GM21423 (cell line): ENCODE measurements around the gene CALML5.

Experiments used
- ATAC-seq: cut with Tn5 transposase; IDR thresholded peaks from one replicate; pipeline ENCODE4 v1.9.1; 2021; ENCODE audit warnings: mild to moderate bottlenecking, moderate library complexity; ENCODE audit not compliant: unreplicated experiment

CALML5 gene

DNA sequence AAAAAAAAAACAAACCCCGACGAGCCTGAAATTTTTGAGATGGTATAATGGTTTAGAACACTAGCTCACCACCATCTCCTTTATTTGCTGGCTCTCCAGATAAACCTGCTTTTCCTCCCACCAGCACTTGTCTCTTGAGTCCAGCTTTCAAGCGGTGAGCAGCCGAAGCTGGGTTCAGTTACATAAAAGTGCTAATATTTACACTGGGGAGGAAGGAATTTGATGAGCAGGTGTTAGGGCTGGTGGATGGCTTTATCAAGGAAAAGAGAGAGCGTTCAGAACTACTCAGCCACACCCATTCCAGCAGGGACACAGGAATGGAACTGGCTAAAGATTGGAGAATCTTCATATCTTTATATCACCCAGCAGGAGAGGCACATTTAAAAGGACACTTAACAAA is 18.8 kb upstream of the CALML5 start:
- no peak for ATAC-seq

DNA sequence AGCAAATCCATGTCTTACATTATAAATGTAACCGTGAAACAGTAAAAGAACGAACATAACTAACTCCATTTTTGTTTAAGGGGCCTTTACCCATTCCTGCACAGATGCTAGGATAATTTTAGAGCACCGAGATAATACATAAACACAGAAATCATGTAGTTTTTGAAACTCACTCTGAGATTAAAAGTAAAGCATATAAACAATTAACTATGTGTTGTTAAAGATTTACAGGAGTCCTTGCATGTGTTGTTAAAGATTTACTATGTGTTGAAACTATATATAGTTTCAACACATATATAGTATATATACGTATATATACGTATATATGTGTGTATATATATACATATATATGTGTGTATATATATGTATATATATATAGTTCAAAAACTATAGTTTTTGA is 18.2 kb upstream of the CALML5 start:
- ATAC-seq, result no peak

DNA sequence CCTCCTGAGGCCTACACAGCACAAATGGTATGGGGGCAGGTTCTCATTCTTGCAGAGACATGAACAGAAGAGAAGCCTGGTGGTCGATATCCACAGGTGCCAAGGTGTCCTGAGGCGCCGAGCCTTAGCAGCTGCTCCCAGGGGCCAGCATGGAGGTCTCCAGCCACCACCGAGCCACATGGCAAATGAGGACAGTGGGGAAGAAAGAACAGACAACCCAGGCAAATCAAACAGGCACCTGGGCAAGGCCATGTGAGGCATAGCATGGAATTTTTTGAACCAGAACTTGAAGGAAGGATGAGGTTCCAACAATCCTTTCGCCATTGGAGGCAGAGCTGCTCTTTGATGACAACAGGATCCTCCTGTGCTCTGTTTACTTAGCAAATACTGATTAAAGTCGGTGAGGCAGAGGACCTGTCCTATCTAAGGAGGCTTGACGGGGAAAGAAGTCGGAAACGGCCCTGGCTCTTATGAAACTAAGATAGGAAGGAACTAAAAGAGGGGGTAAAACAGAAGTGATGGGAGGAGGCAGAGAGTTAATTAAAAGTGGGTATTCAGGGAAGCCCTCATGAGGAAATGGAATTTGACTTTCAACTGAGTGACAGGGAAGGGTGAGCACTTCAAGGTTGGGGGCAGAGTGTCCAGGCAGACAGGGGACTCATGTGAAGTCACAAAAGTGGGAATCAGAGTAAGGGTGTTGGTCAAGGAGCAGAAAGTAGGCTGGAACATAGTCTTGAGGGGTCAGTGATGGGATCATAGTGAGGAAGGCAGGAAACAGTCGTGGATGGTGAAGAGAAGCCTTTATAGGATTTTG is 16.8 kb upstream of the CALML5 start:
- ATAC-seq, result no peak

DNA sequence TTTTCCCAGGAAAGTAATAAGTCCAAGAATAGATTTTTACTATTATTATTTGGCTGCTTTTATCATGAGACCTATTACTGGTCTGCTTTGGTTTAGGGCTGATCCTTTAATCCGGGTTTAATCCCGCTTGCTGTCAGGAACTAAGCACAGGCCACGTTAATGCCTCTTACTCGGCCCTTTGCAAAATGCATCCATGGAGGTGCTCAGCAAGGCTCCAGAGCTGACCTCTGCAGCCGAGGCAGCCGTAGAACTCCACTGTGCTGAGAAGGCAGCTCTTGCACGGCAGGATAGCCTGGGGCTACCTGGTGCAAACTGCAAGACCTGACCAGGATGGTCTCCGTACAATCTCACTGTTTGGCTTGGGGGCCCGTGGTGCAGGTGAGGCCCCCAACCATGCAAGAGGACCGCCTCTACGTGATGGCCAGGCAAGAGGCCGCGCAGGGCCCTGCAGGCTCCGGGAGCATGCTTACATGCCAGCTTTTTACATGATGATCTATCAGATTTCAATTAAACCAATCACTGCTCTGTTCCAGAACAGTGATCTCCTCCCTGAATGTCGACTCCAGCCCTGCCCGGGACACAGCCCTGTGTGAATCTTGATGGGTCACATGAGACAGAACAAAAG is 15.0 kb upstream of the CALML5 start:
- no peak for ATAC-seq

DNA sequence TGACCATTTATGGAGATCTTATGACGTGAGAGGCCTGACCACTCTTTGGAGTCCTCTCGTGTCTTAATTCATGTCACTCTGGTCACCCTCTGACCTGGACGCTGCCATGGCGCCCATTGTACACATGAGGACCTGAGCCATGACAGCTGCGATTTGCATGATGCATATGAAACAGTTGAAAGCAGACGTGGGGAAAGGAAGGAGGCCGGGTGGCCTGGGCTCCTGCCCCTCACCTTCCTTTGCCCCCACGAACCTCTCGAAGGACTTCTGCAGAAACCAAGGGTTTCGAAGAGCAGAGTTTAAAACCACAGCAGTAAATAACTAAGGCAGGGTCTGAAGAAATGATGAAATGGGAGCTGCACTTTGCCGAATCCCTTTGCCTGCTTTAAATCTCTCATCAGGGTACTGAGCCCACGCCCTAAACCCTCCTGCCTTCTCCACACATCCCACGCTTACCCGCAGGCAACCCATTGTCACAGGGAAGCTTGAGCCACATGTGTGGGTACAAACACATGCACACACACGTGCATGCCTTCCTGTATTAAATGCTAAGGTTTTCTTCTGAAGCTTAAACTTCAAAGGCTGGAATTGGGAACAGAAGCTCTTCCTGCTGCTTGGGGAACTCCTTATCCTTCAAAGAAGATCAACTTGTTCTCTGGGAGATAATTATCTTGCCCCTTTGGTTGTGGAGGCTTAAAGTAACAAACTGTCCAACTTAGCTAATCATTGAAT is 13.7 kb upstream of the CALML5 start:
- no peak for ATAC-seq

DNA sequence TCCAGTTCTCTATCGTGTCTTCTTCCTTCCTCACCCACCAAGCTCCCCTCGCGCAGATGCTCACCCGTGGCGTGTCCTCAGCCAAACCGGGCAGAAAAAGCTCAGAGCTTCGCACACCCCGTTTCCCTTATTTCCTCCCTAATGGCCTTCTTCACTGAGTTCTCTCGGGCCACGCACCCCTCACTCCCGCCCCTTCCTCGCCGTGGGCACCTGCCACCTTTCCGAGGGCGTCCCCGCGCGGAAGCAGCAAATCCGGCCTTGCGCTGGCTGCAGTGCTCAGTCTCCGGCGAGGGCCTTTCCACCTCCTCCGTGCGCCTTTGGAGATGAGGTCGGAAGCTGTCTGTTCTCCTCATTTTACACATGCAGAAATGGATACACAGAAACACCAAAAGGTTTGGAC is 13.0 kb upstream of the CALML5 start:
- ATAC-seq, result no peak

DNA sequence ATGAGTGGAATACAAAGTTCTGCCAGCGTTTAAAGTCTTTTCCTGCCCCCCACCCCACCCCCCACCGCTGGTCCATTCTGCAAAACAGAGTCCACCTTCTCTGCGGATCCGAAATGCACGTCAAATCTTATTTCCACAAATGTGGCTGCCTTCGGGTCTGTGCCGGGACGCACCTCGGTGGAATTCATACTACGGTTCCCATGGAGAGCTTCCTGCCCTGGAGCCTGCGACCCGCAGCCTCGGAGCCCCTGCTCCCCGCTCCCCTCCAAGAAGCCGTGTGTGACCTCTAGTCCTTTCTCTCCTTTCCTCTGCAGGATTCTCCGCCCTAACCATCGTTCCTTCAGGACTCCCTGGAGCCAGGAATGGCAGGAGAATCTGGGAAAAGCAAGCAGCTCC is 12.5 kb upstream of the CALML5 start:
- no peak for ATAC-seq

DNA sequence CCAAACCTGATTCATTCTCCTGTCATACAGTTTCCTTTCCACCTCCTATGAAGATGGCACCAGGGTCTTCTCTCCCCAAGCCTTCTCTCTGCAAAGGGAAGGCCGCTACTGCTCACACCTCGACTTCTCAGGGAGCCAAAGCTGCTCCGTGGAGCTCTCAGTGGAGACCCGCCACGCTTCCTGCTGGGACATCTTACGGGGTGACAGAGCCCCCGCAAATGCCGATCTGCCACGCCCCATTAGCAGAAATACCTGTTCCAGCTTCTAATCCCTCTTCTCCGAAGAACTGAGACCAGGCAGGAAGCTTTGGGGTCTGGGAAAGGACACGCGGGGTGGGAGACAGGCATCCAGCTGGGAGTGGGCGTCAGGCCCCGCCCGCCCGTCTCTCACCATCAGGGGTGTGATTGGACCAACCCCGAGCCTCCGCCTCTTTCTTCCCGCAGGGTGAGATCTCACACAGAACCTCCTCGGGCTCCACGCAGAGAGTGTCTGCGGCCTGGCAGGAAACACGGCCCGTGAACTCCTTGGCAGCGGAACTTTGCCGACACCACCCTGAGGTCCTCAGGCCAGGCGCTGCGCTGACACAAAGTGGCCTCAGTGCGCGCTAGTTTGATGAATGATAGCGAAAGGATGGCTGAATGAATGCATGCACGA is 12.0 kb upstream of the CALML5 start:
- no peak for ATAC-seq

DNA sequence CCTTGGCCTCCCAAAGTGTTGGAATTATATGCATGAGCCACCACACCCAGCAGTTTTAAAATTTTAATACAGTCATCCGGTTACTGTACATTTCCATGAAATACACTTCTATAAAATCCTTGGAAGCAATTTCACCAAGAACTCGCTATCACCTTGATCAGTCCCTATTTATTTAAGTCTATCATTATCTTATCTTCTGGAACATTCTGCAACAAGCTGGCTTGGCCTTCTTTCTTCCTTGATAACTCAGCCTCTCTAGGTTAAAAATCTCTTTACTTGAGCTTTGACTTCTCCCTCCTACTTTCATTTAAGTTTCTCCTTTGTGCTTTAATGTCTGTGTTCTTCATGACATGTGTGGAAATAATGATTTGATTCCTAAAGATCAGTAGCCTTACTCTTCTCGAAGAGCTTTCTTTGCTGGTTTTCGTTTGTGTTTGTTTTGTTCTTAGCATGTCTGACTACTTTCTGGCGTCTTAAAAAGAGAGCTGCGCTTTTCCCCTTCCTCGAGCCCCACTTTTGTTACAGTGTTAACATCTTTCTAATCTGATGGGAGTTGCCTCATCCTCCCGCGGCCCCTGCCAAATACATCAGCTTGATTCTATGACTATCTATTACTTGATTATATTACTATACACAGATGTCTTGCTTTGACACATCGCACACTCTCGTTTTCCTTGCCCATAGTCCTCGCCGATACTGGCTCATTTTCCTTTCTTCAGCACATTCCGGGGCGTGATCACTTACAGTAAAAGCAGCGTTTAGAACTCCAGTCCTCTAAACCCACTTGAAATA is 11.1 kb upstream of the CALML5 start:
- no peak for ATAC-seq

DNA sequence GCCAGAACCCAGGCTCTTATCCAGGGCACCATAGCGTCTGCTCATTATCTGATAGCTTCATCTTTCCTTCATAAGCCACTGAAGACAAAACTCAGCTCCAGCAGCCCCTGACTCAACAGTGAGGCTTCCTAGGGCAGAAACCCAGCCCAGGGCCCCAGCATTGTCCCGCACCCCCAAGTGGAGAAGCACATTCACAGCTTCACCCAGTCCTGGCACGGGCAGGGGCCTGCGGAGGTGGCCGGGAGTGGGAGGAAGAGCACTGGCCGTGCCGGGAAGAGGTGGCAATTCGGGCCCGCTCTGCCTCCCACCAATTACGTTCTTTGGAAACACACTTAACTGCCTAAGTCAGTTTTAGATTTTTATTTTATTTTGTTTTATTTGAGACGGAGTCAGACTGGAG is 10.3 kb upstream of the CALML5 start:
- no peak for ATAC-seq

DNA sequence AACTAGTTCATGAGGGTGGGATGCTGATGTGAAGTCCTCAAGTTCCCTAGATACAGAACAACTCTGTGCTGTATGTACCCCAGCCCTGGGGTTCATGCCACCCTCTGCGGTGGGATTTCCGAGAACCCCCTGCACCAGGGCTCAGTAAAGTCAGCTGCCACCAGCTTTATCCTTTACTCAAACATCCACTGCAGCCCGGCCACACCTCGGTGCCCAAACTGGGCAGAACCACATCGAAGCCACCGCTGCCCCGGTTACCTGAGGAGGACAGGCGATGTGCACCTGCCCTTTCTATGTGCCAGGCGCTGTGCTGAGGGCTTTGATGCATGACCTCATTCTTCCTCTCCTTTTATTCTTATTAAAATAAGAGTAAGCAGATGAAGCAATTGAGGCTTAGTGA is 9.9 kb upstream of the CALML5 start:
- ATAC-seq, result no peak

DNA sequence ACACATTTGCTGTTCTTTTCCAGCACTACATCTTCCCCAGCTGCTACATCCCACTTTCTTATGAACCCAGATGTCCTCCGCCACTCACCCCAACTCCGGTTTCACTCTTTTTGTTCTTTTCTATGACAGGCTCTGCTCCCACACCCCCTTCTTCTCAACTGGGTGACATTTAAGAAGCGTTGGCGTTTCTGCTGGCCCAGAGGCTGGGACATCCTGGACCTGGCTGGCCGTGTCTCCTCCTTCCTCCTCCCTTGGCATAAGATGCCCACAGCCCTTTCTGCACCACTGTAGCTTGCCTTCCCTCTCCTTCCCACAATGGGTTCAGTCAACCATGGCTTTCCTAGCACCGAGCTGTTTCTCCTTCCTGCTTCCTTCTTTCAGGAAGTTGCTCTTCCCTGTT is 9.4 kb upstream of the CALML5 start:
- ATAC-seq, result no peak

DNA sequence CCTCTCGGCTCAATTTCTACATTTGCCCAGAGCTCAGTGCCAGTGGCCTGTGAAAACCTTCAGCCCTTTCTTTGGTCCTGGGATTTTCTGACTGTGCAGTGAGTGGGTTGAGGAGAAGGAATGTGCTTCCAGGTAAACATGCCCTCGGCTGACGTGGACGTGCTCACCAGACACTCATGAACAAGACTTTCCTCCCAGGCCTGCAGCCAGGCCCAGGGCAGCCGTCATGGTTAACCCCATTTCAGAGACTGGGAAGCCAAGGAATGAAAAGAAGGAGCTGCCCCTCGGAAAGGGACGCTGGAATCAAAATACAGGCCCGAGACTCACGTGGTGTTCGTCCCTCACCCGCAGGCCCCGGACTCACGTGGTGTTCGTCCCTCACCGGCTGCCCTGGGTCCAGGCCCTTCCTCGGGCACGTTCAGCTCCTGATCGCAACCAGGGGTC is 8.8 kb upstream of the CALML5 start:
- ATAC-seq, result no peak

DNA sequence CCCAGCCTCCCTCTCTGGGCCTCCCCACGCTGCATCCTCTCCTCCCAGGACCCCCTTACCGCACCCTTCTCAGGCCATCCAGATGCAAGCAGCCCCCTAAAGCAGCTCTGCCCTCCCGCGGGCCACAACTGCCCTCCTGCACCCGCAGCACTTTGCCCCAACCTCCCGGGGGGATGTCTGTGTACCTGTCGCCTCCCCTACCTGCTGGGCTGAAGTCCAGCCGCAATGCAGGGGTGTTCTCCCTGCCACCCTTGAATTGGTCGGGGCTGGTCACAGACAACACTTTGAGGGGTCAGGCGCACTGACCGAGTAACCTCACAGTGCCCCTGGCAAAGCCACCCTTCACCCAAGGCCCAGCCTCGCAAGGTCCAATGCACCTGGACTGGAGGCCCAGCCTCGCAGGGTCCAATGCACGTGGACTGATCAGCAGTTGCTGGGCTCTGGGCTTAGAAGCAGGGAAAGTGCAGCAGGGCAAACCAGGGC is 8.3 kb upstream of the CALML5 start:
- ATAC-seq, result no peak

DNA sequence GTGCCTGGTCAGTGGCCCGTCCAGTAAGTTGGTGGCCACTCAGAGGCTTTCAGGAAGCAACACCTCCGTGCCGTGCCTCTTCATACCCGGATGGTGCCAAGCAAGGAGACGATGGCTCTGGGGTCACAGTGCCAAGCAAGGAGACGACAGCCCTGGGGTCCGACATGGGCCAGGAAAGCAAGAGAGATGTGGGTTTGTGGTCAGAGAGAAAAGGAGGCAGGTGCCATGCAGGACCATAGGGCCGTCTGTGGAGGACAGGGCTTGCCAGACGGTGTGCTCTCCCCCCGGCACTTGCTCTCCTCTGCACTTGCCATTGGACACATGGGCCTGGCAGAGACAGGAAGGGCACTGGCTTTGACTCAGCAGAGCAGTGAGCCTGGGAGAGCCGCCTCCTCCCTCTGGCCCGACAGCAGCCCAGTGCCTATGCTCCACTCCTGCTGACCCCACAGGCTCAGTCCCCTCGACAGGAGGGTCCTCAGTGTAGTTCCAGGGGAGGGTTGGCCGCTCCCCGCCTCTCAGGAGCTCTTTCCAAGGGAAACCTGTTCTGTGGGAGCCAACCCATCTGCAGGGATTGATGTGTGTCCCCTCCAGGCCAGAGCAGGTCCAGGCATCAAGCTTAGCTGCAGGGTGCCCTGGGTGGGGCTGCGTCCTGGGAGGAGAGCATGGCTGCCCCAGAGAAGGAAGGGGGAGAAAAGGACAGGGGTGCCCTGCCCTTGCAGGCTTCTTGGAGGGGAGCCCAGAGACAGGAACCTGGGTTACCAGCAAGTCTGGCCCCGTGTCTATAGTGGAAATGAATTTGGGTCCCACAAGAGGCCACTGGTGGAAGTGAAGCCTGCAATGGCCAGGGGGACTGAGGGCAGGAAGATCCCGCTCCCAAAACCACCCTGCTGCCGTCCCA is 7.6 kb upstream of the CALML5 start:
- ATAC-seq, result no peak

DNA sequence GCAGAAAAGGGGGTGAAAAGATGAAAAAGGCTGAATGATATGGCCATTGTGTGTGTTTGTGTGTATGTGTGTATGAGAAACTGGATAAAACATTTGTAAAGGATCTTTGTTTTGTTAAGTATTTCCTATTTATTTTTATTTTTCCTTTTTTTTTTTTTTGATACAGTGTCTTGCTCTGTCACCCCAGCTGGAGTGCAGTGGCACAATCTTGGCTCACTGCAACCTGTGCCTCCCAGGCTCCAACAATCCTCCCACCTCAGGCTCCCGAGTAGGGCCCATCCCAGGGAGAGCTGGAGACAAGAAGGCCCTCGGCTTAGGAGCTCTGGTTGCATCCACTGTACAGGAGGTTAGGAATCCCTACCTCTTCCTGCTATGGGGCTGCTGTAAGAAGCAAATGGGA is 6.9 kb upstream of the CALML5 start:
- no peak for ATAC-seq

DNA sequence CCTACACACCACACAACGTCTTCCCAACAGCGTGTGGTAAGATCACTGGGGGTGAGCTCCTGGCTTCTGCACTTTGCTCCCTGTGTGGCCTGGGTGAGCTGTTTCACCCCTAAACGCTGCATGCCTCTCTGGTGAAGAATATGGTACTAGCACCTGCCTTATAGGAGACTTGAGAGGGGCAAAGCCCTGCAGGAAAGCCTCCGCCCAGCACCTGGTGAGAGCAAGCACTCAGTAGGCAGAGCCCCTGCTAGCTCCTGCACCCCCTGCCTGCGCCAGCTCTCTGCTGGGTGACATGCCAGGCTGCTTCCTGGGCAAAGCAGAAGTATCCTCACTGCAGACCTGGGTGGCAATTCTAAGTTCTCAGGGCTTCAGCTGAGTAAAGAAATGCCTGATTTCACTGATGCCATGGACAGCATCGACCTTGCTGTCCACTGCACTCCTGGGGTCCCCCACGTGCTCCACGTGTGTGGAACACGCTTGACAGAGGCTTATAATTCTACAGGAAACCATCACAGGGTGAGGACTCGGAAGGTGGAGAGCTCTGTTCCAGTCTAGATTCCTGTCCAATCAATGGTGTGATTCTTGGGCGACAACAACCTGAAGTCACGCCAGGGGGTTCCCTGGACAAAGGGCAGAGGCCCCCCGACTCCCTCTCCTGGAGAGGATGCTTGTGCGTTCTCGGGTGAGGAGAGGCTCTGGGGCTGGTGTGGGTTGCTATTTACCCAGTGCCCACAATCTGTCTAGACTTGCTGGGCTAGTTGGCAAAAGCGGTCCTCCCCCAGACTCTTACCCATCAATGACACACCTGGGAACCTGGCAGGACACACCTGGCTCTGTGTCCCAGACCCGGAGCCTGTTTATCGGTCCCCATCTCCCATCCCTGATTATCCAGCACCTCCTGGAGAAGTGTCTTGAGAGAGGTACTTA is 5.0 kb upstream of the CALML5 start:
- ATAC-seq, result no peak

DNA sequence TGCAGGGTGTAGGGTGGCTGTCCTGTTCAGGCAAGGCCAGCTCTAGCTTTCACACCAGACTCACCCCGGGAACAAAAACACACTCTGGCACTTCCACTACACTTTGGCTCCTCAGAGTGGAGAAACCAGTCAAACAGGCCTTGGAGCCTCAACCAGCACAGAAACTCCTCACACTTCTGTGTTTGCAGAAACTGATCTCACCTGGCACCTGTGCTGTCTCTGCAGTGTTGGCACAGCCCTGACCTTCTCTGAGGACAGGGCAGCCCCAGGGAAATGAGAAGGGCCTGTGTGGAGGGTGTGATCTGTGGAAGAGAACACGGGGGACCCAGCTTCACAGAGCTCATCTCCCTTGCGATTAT is 4.1 kb upstream of the CALML5 start:
- no peak for ATAC-seq
